HUDEP-2 (cell line): ENCODE measurements around the gene ARHGAP45.
"Not testable (repeated sequence)": the region's sequence is repeated elsewhere in the genome, so short reads cannot be mapped to it uniquely, and the experiment has no call there.

Experiments used
- DNase-seq, 76 experiments: peaks; one replicate each; lab custom pipeline; 2025; ENCODE audit not compliant: unreplicated experiment in 76 of 76; lab: John Stamatoyannopoulos, UW

Gene ARHGAP45

GRCh38 chr19:1129084-1129483, 62.1 kb downstream of the ARHGAP45 start:
- not testable (repeated sequence) for DNase-seq

- no peak for DNase-seq
These were observed 62.6 kb downstream of the ARHGAP45 start for GRCh38 chr19:1129535-1129934.

DNA sequence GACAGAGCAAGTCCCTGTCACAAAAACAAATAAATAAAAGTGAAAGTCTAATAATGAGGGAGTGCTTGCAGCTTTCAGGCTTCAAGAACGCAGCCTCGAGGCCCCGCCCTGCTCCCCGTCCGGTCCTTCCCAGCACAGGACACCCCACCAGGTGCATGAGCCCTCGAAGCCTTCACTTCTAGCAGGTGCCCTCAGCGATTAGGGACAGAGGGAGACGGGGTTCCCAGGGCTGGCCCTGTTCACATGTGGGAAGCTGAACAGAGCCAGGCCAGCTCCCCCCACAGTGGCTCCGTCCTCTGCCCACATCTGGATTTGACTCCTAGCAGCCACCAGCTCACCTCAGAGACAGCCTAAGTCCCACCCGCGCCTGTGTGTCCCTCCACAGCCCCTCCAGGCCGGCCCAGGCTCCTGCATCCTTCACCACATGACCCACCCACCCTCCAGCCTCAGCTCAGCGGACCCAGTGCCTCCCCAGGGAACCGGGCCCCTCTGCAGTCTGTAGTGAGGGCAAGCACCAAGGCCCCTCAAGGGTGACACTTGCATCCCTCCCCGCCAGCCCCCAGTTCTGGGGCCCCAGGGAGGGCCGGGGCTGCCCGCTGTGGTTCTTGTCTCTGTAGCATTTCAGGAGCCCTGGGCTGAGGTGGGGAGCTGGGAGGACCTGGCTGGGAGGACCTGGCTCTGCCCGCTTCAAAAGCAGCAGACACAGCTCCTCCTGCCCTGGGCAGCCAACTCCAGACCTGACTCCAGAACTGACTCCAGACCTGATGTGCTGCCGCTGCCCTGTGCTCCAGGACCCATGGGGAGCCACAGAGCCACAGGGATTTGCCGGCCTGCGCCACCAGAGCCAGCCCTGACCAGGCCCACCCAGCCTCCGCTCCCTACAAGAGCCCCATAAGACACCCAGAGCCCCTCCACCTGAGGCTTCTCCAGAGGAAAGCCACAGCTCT, 64.1 kb downstream of the ARHGAP45 start:
- DNase-seq: no peak

GRCh38 chr19:1131718-1132551, 65.0 kb downstream of the ARHGAP45 start:
- peak in 50 of 76 experiments; percentile 12 to 69 (median 46) for DNase-seq

GRCh38 chr19:1132552-1133383, 65.8 kb downstream of the ARHGAP45 start:
- DNase-seq: no peak

DNA sequence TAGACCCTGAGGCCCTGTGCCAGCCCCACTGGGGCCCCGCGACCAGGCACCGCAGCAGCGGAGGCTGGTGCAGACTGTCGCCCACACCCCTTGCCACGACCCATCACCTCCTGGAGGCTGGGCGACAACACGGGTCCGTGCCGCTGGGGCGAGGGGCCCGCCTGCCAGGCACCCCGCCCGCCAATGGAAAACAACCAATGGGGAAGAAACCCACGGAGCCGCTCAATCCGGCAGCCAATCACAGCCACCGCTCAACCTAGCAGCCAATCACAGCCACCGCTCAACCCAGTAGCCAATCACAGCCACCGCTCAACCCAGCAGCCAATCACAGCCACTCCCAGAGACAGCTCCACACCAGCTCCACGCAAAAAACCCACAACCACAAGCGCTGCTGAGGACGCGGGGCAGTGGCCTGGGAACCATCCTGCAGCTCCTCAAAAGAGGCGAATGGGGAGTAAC, 66.5 kb downstream of the ARHGAP45 start:
- peak in 4 of 76 experiments; percentile 18 to 27 (median 25) for DNase-seq

- no peak for DNase-seq
These were observed 67.5 kb downstream of the ARHGAP45 start for GRCh38 chr19:1134431-1134830.

- no peak for DNase-seq
These were observed 68.5 kb downstream of the ARHGAP45 start for GRCh38 chr19:1135454-1135853.

GRCh38 chr19:1136201-1136600, 69.2 kb downstream of the ARHGAP45 start:
- DNase-seq: no peak
